GM21447 (cell line): Measurements from ENCODE around the gene ASL.
"Not testable (repeated sequence)": the region's sequence is repeated elsewhere in the genome, so short reads cannot be mapped to it uniquely, and the experiment has no call there.

Experiments used
- ATAC-seq: cut with Tn5 transposase; IDR thresholded peaks from one replicate; pipeline ENCODE4 v1.9.1; 2021; ENCODE audit not compliant: unreplicated experiment

ASL gene

DNA sequence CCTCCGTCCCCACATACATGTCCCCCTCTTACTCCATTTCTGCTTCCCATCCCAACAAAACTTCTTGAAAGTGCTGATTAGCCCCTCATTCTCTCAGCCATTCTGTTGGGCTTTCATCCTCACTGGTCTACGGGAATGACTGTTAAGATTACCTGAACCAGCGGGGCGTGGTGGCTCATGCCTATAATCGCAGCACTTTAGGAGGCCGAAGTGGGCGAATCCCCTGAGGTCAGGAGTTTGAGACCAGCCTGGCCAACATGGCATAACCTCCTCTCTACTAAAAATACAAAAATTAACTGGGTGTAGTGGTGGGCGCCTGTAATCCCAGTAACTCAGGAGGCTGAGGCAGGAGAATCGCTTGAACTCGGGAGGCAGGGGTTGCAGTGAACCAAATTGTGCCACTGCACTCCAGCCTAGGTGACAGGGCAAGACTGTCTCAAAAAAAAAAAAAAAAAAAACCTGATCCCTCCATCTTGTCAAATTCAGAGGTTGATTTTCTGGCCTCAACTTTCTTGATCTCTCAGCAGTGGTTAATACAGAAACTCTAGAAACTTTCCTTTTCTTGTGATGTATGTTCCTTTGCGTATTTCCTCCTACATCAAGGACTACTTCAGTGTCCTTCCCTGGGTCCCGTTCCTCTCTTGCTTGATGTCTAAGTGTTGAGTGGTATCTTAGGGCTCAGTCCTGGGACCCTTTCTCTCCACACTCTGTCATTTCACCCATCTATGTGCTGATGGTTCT lies 41.2 kb downstream of the ASL start:
- ATAC-seq, result not testable (repeated sequence)

DNA sequence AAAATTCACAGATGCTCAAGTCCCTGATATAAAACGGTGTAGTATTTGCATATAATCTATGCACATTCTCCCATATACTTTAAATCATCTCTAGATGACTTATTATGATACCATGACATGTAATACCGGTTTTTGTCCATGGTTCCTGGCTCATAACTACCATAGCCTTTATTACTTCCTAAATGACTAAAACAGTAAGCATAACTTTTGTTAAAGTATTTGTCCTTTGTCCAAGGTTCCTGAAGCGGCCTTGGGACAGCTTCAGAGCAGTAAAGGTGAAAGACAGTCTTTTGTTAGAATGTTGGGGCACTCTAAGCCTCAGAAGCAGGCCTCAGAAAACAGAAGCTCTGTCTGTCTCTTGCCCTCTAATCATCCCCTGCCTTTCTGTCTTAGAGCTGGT lies 43.0 kb downstream of the ASL start:
- ATAC-seq, result no peak

DNA sequence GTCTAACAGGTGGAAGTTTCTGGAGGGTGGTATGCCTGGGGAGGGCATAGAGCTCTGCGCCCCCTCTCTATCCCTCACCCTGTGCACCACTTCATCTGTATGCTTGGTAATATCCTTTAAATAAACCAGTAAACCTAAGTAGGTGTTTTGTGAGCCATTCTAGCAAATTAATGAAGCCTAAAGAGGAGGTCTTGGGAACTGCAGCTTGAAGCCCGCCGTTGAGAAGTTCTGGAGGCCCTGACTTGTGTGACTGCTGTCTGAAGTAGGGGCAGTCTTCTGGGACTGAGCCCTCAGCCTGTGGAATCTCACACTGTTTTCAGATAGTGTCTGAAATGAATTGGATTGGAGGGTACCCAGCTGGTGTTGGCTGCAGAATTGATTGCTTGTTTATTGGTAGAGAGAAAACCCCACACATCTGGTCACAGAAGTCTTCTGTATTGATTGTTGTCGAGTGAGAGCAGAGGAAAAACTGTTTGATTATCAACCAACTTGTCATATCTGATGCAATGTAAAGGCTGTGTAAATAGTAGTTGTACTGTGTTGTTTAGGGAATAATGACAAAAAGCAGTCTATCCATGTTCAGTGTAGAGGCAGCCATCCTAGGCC lies 43.7 kb downstream of the ASL start:
- ATAC-seq, result no peak

DNA sequence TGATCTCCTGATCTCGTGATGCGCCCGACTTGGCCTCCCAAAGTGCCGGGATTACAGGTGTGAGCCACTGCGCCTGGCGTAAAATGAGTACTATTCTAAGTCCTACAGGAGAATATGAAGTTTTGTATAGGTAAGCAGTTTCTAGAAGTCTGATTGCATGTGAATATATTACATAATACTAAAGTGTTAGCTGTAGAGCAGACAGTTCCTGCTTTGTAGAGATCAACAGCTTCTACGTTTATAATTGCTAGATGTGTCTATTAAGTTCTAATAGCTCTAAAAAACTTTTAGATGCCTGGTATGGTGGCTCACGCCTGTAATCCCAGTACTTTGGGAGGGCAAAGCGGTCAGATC lies 47.5 kb downstream of the ASL start:
- ATAC-seq, result no peak

DNA sequence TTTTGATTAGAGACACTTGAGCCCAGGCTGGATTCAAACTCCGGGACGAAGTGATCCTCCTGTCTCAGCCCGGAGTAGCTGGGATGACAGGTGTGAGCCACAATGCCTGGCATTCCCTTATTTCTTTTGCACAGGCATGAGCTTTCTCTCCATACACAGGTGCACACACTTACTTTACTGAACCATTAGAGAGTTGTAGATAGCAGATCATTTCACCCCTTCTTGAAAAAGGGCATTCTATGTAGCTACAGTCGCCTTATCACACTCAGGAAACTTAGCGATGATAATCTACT lies 48.9 kb downstream of the ASL start:
- ATAC-seq, result not testable (repeated sequence)

DNA sequence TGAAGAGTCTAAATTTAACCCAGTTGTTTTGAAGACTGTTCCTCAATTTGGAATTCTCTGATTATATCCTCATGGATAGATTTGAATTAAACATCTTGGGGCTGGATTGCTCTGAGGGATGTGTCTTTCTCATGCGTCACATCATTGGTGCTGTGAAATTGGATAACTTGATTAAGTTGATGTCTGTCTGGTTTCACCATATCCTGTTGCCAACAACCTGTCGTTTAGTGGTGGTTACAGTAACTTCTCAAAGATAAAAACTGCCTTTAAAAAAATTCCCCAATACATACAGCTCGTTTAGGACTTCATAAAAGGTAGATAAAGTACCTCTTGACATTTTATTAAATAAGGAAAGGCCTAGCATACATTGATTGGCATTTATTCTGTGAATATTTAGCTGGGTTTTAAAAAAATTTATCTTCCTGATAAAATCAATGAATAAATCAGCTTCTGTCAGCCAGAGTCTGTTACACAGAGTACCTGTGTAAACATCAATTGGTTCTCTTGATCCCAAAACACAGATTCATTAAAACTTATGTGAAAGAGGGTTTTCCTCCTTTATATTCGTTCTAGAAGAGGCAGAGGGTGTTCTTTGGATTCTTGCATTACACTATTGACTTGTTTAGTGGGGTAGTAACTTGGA lies 49.6 kb downstream of the ASL start:
- ATAC-seq, result no peak

DNA sequence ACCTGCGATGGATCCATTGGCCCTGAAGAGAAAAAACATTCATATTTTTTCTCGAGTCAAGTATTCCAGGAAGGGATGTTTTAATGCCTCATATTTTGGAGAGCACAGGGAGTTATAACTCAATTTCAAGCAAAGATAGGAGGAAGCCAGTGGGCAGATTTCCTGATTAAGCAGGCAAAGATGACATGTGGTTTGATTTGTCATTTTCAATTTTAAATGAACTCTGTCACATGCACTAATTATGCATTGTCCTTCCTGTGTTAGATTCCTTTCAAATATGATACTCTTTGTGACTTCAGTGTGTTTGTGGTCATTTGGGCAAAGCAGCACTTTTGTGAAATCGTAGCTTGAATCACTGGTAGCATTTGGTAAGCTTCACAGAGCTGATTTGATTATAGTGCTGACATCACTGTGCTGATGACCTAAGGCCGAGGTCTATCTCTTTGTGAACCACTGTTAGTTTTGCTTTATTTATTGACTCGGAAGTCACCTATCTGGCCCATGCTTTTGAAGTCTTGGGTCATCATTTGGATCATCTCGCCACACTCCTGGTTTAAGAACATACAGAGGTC lies 50.2 kb downstream of the ASL start:
- ATAC-seq, result not testable (repeated sequence)

DNA sequence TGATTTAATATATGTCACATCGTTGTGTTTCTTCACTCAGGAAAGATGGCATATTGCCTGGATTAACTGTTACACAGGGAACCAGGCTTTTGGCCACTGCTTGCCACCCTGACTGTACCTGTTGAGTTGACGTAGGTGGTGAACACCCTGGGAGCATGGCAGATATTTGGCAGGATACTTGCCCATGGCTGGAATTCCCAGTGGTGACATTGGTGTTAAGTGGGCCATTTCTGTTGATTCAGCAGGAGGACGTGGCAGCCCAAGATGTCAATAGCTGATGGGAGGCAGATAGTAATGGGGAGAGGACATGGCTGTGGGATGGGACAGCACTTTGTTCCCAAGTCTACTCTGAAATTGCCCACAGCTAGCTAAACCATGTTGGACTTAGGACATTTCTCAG lies 51.6 kb downstream of the ASL start:
- not testable (repeated sequence) for ATAC-seq

DNA sequence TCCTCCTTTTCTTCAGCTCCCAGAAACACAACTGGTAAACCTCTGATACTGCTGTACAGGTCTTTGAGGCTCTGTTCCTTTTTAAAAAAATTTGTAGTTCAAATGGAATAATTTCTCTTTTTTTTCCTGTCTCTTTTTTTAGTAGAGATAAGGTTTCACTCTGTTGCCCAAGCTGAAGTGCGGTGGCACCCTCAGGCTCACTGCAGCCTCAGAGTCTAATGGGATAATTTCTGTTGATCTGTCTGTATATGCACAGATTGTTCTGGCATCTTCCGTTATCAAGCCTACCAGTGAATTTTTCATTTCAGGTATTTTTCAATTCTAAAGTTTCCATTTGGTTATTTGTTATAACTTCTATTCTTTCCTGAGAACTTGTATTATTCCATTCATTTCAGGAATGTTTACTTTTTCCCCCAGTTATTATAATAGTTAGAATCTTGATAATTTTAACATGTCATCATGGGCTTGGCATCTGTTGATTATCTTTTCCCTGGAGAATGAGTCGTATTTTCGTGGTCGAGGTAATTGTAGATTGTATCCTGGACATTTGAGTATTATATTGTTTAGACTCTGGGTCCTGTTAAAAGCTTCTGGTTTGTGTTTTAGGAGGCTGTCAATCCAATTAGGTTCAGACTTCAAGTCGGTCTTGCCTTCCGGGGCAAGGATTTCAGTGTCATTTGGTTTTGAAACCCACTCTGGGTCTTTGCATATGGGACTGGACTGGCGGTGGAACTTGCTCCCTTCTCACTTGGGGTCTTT lies 63.6 kb downstream of the ASL start:
- ATAC-seq, result no peak

DNA sequence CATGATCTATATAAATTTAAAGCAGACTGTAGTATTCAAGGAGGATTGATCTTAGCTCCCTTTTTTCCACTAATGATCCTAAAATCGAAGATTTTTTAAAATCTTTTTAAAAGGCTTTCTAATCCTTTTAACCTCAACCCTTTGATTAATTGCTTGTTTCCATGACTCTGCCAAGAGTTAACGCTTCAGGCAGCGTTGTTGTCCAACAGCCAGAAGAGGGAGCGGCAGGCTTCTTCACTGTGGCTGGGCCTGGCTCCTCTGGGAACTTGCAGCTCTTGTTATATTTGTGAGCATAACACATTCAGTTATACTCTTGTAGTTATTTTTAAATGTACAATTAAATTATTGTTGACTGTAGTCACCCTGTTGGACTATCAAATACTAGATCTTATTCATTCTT lies 65.3 kb downstream of the ASL start:
- no peak for ATAC-seq

DNA sequence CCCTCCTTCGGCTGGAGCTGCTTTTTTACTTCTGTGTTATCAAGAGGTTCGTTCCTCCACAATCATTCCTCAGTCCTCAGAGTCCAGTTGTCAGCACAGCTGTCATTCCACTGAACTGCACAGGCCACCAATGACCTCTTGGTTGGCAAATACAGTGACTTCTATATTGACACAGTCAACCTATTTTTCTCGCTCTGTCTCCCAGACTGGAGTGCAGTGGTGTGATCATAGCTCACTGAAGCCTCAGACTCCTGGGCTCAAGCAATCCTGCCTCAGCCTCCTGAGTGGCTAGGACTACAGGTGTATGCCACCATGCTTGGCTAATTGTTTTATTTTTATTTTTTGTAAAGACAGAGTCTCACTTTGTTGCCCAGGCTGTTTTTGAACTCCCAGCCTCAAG lies 66.7 kb downstream of the ASL start:
- no peak for ATAC-seq

DNA sequence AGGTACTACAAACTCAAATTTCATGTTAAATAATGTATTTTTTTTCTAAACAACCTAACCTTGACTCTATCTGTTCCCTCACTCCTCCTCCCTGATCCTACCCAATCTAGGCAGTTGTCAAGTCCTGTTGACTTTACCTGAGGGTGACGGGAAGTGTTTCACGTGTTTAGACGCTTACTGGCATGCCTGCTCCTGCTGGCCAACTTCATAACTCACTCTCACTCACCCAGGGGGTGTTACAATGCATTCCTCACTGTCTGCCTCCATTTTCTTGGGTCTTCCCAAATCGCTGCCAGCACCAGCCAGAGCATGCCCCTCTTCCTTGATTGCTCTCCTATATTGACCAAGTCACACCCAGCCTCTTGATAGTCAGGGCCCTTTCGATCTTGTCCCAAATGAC lies 67.4 kb downstream of the ASL start:
- no peak for ATAC-seq
